Nephron (organoid): ENCODE results near the gene ECM2.

Experiments used
- H3K27ac Mint-ChIP-seq, 3 experiments: 2 replicates each; pipeline ENCODE4 v1.8.0; 2020; ENCODE audit warnings: mixed read lengths in 3 of 3, mild to moderate bottlenecking in 2 of 3, moderate library complexity in 1 of 3
- H3K27me3 Mint-ChIP-seq: 2 replicates; pipeline ENCODE4 v1.8.0; 2021; ENCODE audit warnings: low read depth, mild to moderate bottlenecking, moderate library complexity, mixed read lengths
- H3K36me3 Mint-ChIP-seq: 2 replicates; pipeline ENCODE4 v1.8.0; 2020; ENCODE audit warnings: low read depth, mixed read lengths
- H3K4me1 Mint-ChIP-seq: 2 replicates; pipeline ENCODE4 v1.8.0; 2020; ENCODE audit warnings: mixed read lengths
- H3K4me3 Mint-ChIP-seq, 3 experiments: 2 replicates each; pipeline ENCODE4 v1.8.0; 2020; ENCODE audit warnings: mild to moderate bottlenecking in 3 of 3, mixed read lengths in 3 of 3, moderate library complexity in 2 of 3
- H3K9me3 Mint-ChIP-seq: 2 replicates; pipeline ENCODE4 v1.8.0; 2020; ENCODE audit warnings: mixed read lengths
- TF ChIP-seq, protein P1 (sequence below), 3 experiments: fragments of 200-600 bp; sonication (generic); IDR thresholded peaks; one replicate each; pipeline ENCODE4 v1.5.0; 2021; ENCODE audit warnings: antibody characterized with exemption in 3 of 3; ENCODE audit not compliant: unreplicated experiment in 3 of 3

The ECM2 gene

DNA sequence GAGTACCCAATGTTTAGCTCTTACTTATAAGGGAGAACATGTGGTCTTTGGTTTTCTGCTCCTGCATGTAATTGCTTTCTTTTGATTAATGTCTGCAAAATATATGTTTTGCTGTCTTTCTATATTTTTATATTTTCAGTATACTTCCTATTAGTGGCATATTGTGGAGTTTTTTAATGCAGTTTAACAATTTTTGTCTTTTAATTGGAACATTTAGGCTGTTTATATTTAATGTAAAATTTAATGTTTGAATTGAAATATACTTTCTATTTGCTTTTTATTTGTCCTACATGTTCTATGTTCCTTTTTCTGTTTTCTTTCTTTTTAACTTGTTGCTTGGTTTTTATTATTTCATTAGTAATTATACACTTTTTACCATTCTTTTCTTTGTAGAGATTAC, 4.9 kb downstream of the ECM2 start:
- TF ChIP-seq, protein P1, sequence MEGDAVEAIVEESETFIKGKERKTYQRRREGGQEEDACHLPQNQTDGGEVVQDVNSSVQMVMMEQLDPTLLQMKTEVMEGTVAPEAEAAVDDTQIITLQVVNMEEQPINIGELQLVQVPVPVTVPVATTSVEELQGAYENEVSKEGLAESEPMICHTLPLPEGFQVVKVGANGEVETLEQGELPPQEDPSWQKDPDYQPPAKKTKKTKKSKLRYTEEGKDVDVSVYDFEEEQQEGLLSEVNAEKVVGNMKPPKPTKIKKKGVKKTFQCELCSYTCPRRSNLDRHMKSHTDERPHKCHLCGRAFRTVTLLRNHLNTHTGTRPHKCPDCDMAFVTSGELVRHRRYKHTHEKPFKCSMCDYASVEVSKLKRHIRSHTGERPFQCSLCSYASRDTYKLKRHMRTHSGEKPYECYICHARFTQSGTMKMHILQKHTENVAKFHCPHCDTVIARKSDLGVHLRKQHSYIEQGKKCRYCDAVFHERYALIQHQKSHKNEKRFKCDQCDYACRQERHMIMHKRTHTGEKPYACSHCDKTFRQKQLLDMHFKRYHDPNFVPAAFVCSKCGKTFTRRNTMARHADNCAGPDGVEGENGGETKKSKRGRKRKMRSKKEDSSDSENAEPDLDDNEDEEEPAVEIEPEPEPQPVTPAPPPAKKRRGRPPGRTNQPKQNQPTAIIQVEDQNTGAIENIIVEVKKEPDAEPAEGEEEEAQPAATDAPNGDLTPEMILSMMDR (IDR thresholded peaks at IDR 0.05; ENCODE audit: unreplicated experiment in 3 of 3): no peak
- no peak overlapping the region for H3K27ac Mint-ChIP-seq
- no peak overlapping the region for H3K4me3 Mint-ChIP-seq
- peaks cover 9% of the 10 kb centered on the region for H3K36me3 Mint-ChIP-seq
- H3K4me1 Mint-ChIP-seq: peaks cover 12% of the 10 kb centered on the region
- no peaks in the 10 kb centered on the region for H3K27me3 Mint-ChIP-seq
- peaks cover 19% of the 10 kb centered on the region for H3K9me3 Mint-ChIP-seq

DNA sequence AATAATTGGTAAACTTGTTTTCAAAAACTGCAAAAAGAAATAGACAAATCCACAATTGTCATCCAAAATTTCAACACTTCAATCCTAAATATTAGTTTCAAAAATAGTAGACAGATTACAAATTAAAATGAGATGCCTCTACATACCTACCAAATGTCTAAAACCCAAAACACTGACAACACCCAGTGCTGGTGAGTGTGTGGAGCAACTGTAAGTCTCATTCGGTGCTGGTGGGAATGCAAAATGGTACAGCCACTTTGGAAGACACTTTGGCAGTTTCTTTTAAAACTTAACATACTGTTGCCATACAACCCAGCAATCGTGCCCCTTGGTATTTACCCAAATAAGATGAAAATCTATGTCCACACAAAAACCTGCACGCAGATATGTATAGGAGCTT, 6.7 kb downstream of the ECM2 start:
- TF ChIP-seq, protein P1 (IDR thresholded peaks at IDR 0.05; ENCODE audit: unreplicated experiment in 3 of 3): no peak
- H3K4me1 Mint-ChIP-seq: peaks cover 4% of the 10 kb centered on the region
- no peak overlapping the region for H3K4me3 Mint-ChIP-seq
- no peak overlapping the region for H3K27ac Mint-ChIP-seq
- peaks cover 9% of the 10 kb centered on the region for H3K36me3 Mint-ChIP-seq
- H3K9me3 Mint-ChIP-seq: peaks cover 19% of the 10 kb centered on the region
- no peaks in the 10 kb centered on the region for H3K27me3 Mint-ChIP-seq

DNA sequence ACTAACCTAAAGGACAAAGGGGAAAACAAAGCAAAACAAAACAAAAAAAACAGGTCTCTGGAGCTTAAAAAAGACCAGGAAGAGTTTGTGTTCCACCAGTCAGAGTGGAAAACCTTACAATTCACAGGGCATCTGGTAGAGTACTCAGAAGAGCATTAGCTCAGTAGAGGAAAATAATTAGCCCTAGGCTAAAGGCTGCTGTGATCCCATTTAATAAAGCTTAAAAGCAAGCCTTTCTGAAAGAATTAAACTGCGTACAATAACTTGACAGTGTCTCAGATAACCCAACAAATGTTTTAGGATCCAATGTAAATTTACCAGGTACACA, 7.3 kb downstream of the ECM2 start:
- H3K9me3 Mint-ChIP-seq: peaks cover 19% of the 10 kb centered on the region
- TF ChIP-seq, protein P1 (IDR thresholded peaks at IDR 0.05; ENCODE audit: unreplicated experiment in 3 of 3): no peak
- H3K4me1 Mint-ChIP-seq: peaks cover 4% of the 10 kb centered on the region
- H3K27ac Mint-ChIP-seq: peak overlapping the region in 2 of 3 experiments; percentile 79 to 81
- H3K27me3 Mint-ChIP-seq: no peaks in the 10 kb centered on the region
- peaks cover 9% of the 10 kb centered on the region for H3K36me3 Mint-ChIP-seq
- H3K4me3 Mint-ChIP-seq: no peak overlapping the region

DNA sequence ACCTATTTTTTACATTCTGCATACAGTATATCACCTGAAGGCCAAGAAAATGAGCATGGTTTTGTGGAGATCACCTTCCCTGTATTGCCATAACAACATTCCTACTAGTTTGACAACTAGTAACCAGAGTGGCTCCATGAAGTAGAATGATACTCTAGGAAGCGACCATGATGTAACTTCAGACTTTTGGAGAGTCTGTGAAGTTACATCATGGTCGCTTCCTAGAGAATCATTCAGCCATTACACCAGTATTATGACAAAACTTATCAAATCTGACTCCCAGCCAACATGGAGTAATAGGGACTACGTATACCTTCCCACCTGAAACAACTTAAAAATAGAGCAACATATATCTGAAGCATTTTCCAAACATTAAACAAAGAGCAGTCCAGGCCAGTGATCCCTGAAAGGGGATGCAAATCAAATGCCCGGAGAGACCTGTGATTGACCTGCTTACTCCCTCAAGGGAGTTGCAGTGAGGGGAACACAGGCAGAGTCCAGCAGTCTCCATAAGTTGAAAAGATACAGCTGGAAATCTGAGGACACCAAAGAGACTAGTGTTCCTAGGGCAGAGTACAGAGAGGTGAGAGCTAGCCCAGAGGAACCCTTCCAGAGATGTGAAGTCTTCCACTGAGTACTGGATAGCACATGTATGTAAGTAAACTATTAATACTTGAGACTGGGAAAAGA, 7.8 kb downstream of the ECM2 start:
- peak overlapping the region; percentile 41 to 81 (median 79) for H3K27ac Mint-ChIP-seq
- peaks cover 5% of the 10 kb centered on the region for H3K36me3 Mint-ChIP-seq
- no peak overlapping the region for H3K4me3 Mint-ChIP-seq
- H3K4me1 Mint-ChIP-seq: peaks cover 4% of the 10 kb centered on the region
- TF ChIP-seq, protein P1 (IDR thresholded peaks at IDR 0.05; ENCODE audit: unreplicated experiment in 3 of 3): no peak
- H3K9me3 Mint-ChIP-seq: peaks cover 16% of the 10 kb centered on the region
- H3K27me3 Mint-ChIP-seq: no peaks in the 10 kb centered on the region

DNA sequence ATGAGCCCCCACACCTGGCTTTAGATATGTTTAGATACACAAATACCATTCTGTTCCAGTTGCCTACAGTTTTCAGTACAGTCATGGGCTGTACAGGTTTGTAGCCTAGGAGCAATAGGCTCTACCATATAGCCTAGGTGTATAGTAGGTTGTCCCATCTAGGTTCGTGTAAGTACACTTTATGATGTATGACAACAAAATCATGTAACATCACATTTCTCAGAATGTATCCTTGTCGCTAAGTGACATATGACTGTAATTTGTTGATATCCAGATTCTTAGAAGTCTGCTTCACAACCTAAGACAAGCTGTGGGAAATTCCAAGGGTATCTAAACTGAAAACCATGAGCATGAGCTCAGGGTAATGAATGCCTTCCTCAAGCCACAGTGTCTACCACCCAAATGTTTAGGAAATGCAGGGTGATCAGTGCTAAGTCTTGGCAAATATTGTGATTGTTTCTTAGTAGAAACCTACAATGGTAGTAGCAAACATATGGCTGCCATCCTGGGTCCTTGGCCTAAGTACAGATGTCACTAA, 8.4 kb downstream of the ECM2 start:
- peaks cover 4% of the 10 kb centered on the region for H3K4me1 Mint-ChIP-seq
- H3K27me3 Mint-ChIP-seq: no peaks in the 10 kb centered on the region
- peaks cover 15% of the 10 kb centered on the region for H3K9me3 Mint-ChIP-seq
- TF ChIP-seq, protein P1 (IDR thresholded peaks at IDR 0.05; ENCODE audit: unreplicated experiment in 3 of 3): no peak
- H3K36me3 Mint-ChIP-seq: peaks cover 3% of the 10 kb centered on the region
- H3K27ac Mint-ChIP-seq: no peak overlapping the region
- no peak overlapping the region for H3K4me3 Mint-ChIP-seq

DNA sequence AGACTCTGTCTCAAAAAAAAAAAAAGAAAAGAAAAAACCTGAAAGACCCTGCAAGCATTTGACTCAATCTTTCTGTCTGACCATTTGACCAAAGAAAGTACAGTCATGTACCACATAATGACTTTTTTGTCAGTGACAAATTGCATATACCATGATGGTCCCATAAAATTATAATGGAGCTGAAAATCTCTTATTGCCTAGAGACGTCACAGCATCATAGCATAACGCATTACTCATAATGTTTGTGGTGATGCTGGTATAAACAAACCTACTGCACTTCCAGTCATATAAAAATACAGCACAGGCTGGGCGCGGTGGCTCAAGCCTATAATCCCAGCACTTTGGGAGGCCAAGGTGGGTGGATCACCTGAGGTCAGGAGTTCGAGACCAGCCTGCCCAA, 10.5 kb downstream of the ECM2 start:
- Mint-ChIP-seq H3K4me3 (no peak overlapping the region), H3K27ac (no peak overlapping the region), H3K27me3 (no peaks in the 10 kb centered on the region), H3K4me1 (peaks cover 4% of the 10 kb centered on the region), H3K36me3 (no peaks in the 10 kb centered on the region), H3K9me3 (peaks cover 3% of the 10 kb centered on the region)
- TF ChIP-seq, protein P1 (IDR thresholded peaks at IDR 0.05; ENCODE audit: unreplicated experiment in 3 of 3): no peak
